Stimulated activated effector memory CD8-positive, alpha-beta T cell treated with anti-CD3 and anti-CD28 coated beads, Interleukin-12 subunit alpha, Interleukin-12 subunit beta, amount 100 ng/mL, for 72 hours (primary cell): Measurements from ENCODE around the gene EIF4E1B.
A peak's percentile ranks its signal among the peaks of the same experiment; 100 is the strongest.
"Not testable (repeated sequence)": the region's sequence is repeated elsewhere in the genome, so short reads cannot be mapped to it uniquely, and the experiment has no call there.

Experiments used
- ATAC-seq: fragments of 150-1000 bp; cut with Tn5 transposase; 2 replicates; pipeline ENCODE4 v1.10.0; 2021
- DNase-seq, 2 donors: peaks; one replicate each; pipeline ENCODE4 v3.0.0; 2021 to 2022; ENCODE audit warnings: low spot score in 2 of 2
- H3K27ac Mint-ChIP-seq: one replicate; pipeline ENCODE4 v1.8.0; 2022; ENCODE audit warnings: mild to moderate bottlenecking, mixed read lengths
- H3K36me3 Mint-ChIP-seq: one replicate; pipeline ENCODE4 v1.8.0; 2022; ENCODE audit warnings: mild to moderate bottlenecking, mixed read lengths
- H3K4me1 Mint-ChIP-seq: one replicate; pipeline ENCODE4 v1.8.0; 2022; ENCODE audit warnings: mixed read lengths
- H3K4me3 Mint-ChIP-seq: one replicate; pipeline ENCODE4 v1.8.0; 2022; ENCODE audit warnings: mild to moderate bottlenecking, mixed read lengths
- H3K9me3 Mint-ChIP-seq: one replicate; pipeline ENCODE4 v1.8.0; 2022; ENCODE audit warnings: mixed read lengths

Gene EIF4E1B

DNA sequence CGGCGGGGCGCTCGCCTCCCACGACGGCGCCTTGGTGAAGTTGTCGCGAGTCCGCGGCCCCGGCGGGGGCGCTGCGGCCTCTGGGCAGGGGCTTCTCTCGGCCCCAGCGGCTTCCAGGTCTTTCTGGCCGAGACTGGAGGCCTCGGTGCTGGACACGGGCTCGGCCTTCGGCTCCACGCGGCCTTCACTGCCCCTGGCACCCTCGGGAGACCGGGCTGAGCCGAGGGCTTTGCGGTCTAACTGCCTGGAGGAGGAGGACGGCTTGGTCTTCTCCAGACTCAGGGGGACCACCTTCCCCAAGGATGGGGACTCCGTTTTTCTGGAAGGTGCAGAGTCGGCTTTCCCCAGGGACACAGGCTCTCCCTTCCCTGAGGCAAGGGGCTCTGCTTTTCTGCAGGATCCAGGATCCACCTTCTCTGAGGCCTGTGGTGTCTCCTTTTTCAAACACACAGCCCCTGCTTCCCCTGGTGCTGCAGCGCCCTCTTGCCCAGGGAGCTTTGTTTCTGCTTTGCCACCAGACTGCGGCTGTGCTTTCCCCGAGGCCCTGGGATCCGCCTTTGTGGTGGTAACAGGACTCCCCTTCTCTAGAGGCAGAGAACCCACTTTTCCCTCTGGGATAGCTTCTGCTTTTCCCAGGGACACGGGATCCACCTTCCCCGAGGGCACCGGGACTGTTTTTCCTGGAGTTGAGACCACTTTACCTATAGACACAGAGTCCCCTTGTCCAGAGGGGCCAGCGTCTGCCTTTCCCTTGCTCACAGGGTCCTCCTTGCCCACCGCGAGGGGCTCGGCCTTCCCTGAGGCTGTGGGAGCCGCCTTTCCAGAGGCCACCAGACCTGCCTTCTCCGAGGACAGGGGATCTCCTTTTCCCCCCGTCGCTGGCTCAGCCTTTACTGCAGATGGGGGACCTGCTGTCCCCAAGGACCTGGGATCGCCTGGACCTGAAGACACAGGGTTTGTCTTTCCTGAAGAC is 32.8 kb upstream of the EIF4E1B start:
- no peak overlapping the region for H3K27ac Mint-ChIP-seq
- peak overlapping the region; percentile 66 for H3K4me3 Mint-ChIP-seq
- no peaks in the 10 kb centered on the region for H3K9me3 Mint-ChIP-seq
- ATAC-seq (no peak), DNase-seq (no peak)
- H3K36me3 Mint-ChIP-seq, result no peaks in the 10 kb centered on the region
- peaks cover 24% of the 10 kb centered on the region for H3K4me1 Mint-ChIP-seq

DNA sequence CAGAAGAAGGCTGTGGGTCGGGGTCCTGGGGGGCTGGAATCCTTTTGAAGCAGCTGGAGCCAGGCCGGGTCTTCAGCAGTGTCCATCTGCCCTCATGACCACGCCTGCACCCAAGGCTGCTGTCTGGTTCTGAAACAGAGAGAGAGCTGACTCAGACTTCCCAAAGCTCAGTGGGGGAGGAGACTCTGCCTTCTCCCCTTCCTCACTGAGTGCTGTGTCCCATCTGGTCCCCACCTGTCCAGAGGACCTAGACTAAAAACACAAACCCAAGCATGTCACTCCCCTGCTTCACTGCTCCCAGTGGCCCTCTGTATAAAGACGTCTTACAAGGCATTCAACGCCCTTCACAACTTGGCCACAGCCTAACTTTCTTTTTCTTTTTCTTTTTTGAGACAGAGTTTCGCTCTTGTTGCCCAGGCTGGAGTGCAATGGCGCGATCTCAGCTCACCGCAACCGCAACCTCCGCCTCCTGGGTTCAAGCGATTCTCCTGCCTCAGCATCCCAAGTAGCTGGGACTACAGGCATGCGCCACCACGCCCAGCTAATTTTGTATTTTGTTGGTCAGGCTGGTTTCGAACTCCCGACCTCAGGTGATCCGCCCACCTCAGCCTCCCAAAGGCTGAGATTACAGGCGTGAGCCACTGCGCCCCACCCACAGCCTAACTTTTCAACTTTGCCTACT is 30.6 kb upstream of the EIF4E1B start:
- not testable (repeated sequence) for H3K27ac Mint-ChIP-seq, H3K4me3 Mint-ChIP-seq, H3K36me3 Mint-ChIP-seq, DNase-seq, ATAC-seq, H3K9me3 Mint-ChIP-seq
- peaks cover 24% of the 10 kb centered on the region for H3K4me1 Mint-ChIP-seq

DNA sequence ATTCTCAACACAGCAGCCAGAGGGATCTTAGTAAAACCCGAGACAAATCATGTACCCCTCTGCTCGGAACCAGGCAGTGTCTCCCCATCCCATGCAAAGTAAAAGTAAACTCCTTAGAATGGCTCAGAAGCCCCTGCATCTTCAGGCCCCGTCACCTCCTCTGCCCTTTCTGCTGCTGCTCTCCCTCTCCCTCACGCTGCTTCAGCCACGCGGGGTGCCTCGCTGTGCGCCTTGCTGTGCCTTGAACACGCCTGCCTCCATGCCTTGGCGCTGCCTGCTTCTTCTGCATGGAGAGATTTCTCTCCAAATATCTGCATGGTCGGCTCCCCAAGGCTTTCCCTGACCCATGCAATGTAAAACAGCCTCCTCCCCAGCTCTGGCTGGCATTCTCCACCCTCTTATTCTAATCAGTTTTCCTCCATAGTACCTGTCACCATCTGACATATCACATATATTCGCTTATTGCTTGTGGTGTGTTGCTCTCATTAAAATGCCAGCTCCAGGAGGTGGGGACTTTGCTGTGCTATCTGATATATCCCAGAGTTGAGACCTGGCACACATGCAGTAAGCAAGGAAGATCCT is 28.5 kb upstream of the EIF4E1B start:
- Mint-ChIP-seq H3K36me3 (no peaks in the 10 kb centered on the region), H3K9me3 (no peaks in the 10 kb centered on the region), H3K4me1 (peaks cover 15% of the 10 kb centered on the region), H3K4me3 (no peak overlapping the region), H3K27ac (no peak overlapping the region)
- ATAC-seq (no peak), DNase-seq (no peak)

DNA sequence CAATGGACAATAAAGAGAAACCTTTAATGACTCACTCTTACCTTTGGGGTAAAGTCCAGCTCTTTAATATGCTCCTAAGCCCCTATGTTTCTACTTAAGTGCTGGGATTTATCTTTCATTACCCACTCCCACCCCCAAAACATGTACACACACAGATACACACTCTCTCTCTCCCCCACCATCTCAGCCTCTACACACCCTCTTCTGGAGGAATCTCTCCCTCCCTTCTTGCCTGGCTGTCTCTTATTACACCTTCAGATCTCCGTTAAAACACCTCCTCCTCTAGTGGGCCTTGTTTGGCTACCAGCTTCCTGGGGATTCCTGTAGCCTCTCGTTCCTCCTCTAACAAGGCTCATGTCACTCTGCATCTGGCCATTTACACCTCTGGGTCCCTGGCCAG is 27.4 kb upstream of the EIF4E1B start:
- Mint-ChIP-seq H3K27ac (peak overlapping the region; percentile 44), H3K9me3 (no peaks in the 10 kb centered on the region), H3K36me3 (no peaks in the 10 kb centered on the region), H3K4me3 (no peak overlapping the region), H3K4me1 (peaks cover 15% of the 10 kb centered on the region)
- DNase-seq (no peak), ATAC-seq (no peak)

DNA sequence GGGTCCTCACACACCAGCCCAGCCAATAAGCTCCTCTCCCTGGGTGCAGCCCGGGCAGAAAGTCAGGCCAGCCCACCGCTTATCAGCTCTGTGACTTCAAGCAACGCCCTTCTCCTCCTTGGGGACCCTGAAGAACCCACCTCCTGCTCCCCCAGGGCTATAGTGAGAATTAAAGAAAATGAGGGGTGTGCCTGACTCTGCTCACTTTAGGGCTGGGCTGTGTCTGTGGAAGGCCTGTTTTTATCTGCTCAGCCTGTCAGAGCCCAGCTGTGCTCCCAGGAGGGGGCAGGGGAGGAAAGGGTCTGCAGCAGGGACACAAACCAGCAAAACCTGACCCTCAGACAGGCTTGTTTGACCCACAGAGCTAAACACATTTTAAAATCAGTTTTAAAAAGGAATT is 24.4 kb upstream of the EIF4E1B start:
- H3K4me3 Mint-ChIP-seq, result no peak overlapping the region

DNA sequence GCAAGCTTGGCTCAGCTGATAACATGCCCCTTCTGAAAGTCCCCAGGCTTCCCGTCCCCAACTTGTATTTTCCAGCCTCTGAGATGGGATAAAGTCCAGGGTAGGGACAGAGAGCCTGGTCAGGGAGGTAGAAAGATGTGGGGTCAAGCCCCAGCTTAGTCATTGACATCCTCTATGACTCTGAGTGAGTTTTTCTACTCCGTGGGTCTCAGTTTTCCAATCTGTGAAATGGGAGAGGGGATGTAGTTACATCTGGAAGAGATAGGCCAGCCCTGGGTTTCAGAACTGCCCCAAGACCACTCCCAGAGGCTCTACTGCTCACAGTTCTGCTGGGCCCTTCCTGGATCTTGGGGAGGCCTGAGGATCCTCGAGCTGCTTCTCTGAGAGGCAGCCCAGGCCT is 23.6 kb upstream of the EIF4E1B start:
- no peaks in the 10 kb centered on the region for H3K9me3 Mint-ChIP-seq
- H3K27ac Mint-ChIP-seq, result no peak overlapping the region
- no peak overlapping the region for H3K4me3 Mint-ChIP-seq
- H3K4me1 Mint-ChIP-seq, result peaks cover 20% of the 10 kb centered on the region
- no peak for ATAC-seq
- no peak for DNase-seq
- peaks cover 13% of the 10 kb centered on the region for H3K36me3 Mint-ChIP-seq

More for the DNA sequence above, 24.4 kb upstream of the EIF4E1B start:
- DNase-seq (no peak), ATAC-seq (no peak)
- Mint-ChIP-seq H3K9me3 (no peaks in the 10 kb centered on the region), H3K36me3 (peaks cover 7% of the 10 kb centered on the region), H3K4me1 (peaks cover 14% of the 10 kb centered on the region), H3K27ac (no peak overlapping the region)

DNA sequence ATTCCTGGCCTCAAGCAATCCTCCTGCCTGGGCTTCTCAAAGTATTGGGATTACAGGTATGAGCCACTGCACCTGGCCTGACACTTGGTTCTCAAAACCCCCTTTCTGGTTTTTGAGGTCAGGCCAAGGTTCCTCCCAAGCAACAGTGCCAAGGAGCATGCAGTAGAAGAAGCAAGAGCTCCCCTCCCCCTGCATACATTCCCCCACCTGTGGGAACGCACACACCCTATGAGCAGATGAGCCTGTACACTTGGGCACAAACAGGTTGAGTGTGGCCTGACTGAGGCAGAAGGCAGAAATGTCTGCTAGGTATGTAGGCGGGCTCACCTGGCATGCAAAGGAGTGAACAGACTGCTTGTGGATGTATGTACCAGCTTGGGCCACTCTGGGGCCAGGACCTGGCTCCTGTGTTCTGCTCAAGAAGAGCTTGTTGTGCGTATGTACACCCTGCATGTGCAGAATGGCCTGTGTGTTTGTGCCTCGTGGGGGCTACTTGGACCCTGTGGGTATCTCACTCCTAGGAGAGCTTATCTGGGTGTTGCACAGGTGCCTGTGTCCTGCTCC is 22.3 kb upstream of the EIF4E1B start:
- no peak for ATAC-seq
- Mint-ChIP-seq H3K27ac (peak overlapping the region; percentile 83), H3K36me3 (peaks cover 14% of the 10 kb centered on the region), H3K4me3 (peak overlapping the region; percentile 84), H3K4me1 (peaks cover 24% of the 10 kb centered on the region), H3K9me3 (no peaks in the 10 kb centered on the region)
- DNase-seq, result no peak

DNA sequence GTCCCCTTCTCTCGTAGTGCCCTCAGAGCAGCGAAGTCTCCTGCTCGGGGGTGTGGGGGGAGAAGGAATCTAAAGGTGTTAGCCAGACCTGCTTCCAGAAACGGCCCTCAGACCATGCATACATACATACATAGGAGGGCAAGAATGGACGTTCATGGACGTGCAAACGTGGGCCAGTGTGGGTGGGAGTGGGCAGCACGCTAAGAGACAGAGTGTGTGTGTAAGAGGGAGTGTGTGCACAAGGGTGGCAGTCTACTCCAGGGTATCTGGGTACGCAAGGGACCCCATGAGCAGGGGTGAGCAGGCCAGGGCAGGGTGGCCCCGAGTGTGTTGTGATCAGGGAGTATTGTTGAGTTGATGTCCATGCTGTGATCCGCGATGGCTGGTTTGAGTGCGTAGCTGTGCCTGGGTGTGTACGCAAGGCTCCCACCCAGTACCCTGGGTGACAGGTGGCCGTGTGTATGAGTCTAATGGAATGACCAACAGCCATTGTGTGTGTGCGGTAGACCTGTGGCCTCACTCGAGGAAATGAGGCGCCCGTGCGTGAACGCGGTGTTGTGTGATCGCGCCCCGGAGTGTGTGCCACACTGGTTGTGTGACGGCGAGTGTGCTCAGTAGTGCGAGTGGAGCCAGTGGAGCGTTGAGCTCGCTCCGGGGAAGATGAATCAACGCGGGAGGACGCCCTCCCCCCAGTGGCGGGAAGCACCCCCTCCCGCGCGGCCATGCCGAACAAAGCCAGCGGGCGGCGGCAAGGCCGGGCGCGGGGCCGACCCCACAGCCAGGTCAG is 21.3 kb upstream of the EIF4E1B start:
- Mint-ChIP-seq H3K4me1 (peaks cover 24% of the 10 kb centered on the region), H3K9me3 (no peaks in the 10 kb centered on the region), H3K4me3 (peak overlapping the region; percentile 84), H3K27ac (peak overlapping the region; percentile 83), H3K36me3 (peaks cover 14% of the 10 kb centered on the region)
- ATAC-seq, result peak; percentile 35
- no peak for DNase-seq

DNA sequence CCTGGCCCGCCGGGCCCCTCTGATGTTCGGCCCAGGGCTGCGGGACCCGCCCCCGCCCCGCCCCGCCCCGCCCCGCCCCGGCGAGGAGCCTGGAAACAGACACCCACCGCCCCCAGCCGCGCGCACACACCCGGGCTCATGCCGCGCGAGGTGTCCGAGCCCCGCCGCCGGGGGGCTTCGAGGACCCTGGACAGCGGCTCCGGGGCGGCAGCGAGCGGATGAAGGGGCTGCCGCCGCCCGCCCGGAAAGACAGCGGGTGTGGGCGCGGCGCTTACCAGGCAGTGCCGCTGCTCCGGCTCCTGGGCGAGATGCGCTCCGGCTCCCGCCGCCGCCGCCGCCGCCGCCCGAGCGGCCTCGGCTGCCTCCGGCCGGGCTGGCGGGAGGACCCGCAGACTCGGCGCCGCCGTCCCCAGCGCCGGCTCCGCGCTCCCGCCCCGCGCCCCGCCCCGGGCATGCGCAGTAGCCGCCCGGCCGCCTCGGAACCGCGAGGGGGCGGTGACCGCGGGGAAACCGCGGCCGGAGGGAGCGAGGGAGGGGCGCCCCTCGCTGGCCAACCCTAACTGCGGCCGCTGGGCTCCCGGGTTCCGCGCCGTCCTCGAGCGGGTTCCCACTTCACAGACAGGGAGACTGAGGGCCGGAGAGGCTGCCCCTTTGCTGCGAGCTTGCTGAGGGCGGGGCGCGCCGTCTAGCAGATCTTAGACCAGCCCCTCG is 20.6 kb upstream of the EIF4E1B start, which contains the start of gene GPRIN1:
TSS of gene GPRIN1 (minus strand) at position 433 of the 711 bp plus-strand sequence. CDS start 10,322 bp downstream, outside the sequence.
- Mint-ChIP-seq H3K9me3 (no peaks in the 10 kb centered on the region), H3K27ac (peak within 1 kb of the TSS; percentile 83), H3K4me1 (peaks cover 24% of the 10 kb centered on the region), H3K4me3 (peak within 1 kb of the TSS; percentile 84), H3K36me3 (peaks cover 14% of the 10 kb centered on the region)
- ATAC-seq, result peak; percentile 74
- peak; percentile 78 to 87 for DNase-seq

DNA sequence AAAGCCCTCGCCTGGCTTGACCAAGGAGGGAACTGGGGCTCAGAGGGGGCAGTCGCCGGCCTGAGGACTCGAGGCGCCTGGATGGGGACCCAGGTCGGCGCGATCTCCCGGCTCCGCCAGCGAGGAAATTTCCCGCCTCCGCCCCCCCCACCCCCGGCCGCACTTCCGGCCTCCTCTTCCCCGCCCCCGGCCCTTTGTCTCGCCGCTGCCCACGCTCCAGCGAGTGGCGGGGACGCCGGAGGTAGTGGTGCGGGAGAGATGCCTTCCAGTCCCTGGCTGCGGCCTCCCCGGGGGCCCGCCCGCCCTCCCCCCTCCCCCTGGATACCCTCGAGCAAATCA is 20.1 kb upstream of the EIF4E1B start:
- ATAC-seq, result no peak
- peak overlapping the region; percentile 66 for H3K4me3 Mint-ChIP-seq

DNA sequence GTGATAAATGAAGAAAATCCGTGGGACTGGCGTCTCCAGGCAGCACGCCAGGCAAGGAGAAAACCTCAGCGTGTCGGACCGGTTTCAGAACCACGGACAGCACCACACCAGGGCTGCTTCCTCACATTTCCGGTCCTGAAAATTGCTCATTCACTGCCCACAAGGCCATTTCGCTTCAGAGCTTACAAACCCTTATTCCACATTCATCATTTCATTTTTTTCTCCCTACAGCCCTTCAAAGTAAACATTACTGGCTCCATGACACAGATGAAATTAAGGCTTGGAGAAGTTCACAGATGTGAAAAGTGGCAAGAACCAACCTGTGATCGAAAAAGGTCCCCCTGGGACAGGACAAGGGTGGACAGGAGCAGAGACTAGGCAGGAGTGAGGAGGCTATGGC is 19.0 kb upstream of the EIF4E1B start:
- H3K4me3 Mint-ChIP-seq, result no peak overlapping the region
- peaks cover 14% of the 10 kb centered on the region for H3K36me3 Mint-ChIP-seq
- DNase-seq, result peak; percentile 49 to 80
- peak overlapping the region; percentile 6 for H3K27ac Mint-ChIP-seq
- no peaks in the 10 kb centered on the region for H3K9me3 Mint-ChIP-seq
- H3K4me1 Mint-ChIP-seq, result peaks cover 24% of the 10 kb centered on the region
- no peak for ATAC-seq

More for the DNA sequence above, 20.1 kb upstream of the EIF4E1B start:
- H3K4me1 Mint-ChIP-seq, result peaks cover 24% of the 10 kb centered on the region
- no peaks in the 10 kb centered on the region for H3K9me3 Mint-ChIP-seq
- DNase-seq, result no peak
- peaks cover 14% of the 10 kb centered on the region for H3K36me3 Mint-ChIP-seq
- H3K27ac Mint-ChIP-seq, result no peak overlapping the region

DNA sequence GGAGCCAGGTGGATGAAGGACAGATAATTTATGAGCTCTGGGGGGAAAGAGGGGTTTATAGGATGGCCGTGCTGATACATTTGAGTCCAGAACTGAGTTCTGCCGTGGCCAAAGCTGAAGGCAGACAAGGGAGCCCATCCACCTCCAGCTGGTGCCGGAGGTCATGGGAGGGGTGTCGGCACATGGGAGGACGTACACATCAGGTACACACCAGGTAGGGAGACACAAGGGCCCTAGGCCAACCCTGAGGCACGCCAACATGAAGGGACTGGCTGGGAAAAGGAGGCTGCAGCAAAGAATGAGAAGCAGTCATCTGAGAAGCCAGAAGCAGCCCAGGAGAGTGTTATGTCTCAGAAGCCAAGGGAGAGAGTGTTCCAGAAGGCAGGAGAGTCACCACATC is 18.5 kb upstream of the EIF4E1B start:
- H3K36me3 Mint-ChIP-seq, result peaks cover 14% of the 10 kb centered on the region
- peak overlapping the region; percentile 6 for H3K27ac Mint-ChIP-seq
- H3K4me3 Mint-ChIP-seq, result no peak overlapping the region
- no peak for ATAC-seq
- no peak for DNase-seq
- H3K4me1 Mint-ChIP-seq, result peaks cover 24% of the 10 kb centered on the region
- no peaks in the 10 kb centered on the region for H3K9me3 Mint-ChIP-seq

DNA sequence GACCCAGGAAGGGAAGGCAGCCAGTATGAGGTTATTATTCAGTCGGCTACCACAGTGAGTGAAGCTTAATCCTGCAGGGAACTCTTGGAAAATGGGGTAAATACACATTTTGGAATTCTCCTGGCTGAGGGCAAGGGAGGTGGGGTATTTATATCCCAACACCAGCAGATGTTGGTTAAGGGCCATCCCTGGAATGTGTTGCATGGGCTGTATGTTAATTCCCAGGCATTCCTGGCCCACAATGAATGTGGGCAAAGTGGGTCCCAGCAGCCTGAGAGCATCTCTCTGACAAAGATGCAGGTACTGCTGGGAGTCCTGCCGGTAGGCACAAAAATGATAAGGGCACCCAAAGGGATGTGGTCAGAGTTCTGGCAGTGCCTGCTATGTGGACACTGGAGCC is 17.6 kb upstream of the EIF4E1B start:
- no peak for DNase-seq
- no peak overlapping the region for H3K27ac Mint-ChIP-seq
- no peak for ATAC-seq
- no peak overlapping the region for H3K4me3 Mint-ChIP-seq
- peaks cover 14% of the 10 kb centered on the region for H3K36me3 Mint-ChIP-seq
- H3K9me3 Mint-ChIP-seq, result no peaks in the 10 kb centered on the region
- peaks cover 24% of the 10 kb centered on the region for H3K4me1 Mint-ChIP-seq

DNA sequence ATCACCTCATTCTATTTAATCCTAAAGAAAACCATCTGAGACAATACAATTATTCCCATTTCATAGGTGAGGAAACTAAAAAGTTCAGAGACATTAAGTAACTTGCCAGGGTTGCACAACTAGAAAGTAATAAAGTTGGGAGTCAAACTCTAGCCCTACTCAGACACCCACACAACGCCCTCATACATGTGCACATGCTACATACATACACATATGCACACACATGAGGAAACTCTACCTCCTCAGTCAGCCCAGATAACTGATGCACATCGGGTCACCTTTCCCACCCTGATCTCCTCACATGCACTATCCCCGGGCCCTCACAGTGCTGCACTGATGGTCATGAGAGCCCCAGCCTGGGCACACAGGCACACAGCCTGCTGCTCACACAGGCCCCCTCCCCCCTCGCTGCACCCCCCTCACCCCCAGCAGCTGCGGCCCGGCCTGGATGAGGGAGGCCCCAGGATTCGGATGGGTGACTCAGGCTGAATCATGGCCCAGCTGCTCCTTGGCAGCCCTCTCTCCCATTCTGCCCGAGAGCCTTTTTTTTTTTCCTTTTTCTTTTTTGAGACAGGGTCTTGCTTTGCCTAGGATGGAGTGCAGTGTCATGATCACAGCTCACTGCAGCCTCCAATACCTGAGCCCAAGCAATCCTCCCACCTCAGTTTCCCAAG is 15.5 kb upstream of the EIF4E1B start:
- H3K4me1 Mint-ChIP-seq, result peaks cover 14% of the 10 kb centered on the region
- no peak overlapping the region for H3K4me3 Mint-ChIP-seq
- no peak for DNase-seq
- no peak overlapping the region for H3K27ac Mint-ChIP-seq
- H3K36me3 Mint-ChIP-seq, result peaks cover 7% of the 10 kb centered on the region
- no peaks in the 10 kb centered on the region for H3K9me3 Mint-ChIP-seq
- no peak for ATAC-seq
